ENCODE measurements around the gene DGKD.

DGKD gene

GRCh38 chr2:233429175-233429897, 75.0 kb downstream of the DGKD start:
- no peak for DNase-seq (ENCODE audit: low spot score)

- DNase-seq (ENCODE audit: low spot score), result no peak
Measured at GRCh38 chr2:233430081-233430480, 75.8 kb downstream of the DGKD start.

GRCh38 chr2:233430651-233431050, 76.4 kb downstream of the DGKD start:
- DNase-seq (ENCODE audit: low spot score), result no peak

GRCh38 chr2:233433029-233433428, 78.7 kb downstream of the DGKD start:
- no peak for DNase-seq (ENCODE audit: low spot score)

- no peak for DNase-seq (ENCODE audit: low spot score)
Measured at GRCh38 chr2:233433794-233434193, 79.5 kb downstream of the DGKD start.

- no peak for DNase-seq (ENCODE audit: low spot score)
Measured at GRCh38 chr2:233434666-233435330, 80.5 kb downstream of the DGKD start.

- no peak for DNase-seq (ENCODE audit: low spot score)
Measured at GRCh38 chr2:233435436-233436190, 81.3 kb downstream of the DGKD start.

- no peak for DNase-seq (ENCODE audit: low spot score)
Measured at GRCh38 chr2:233436191-233436581, 81.9 kb downstream of the DGKD start.

- DNase-seq (ENCODE audit: low spot score), result no peak
Measured at GRCh38 chr2:233436691-233437438, 82.6 kb downstream of the DGKD start.

GRCh38 chr2:233437439-233437955, 83.2 kb downstream of the DGKD start:
- DNase-seq (ENCODE audit: low spot score), result no peak

- no peak for DNase-seq (ENCODE audit: low spot score)
Measured at GRCh38 chr2:233438573-233439147, 84.4 kb downstream of the DGKD start.

- DNase-seq (ENCODE audit: low spot score), result peak; percentile 89
Measured at GRCh38 chr2:233439191-233439590, 84.9 kb downstream of the DGKD start.

- DNase-seq (ENCODE audit: low spot score), result no peak
Measured at GRCh38 chr2:233440314-233440713, 86.0 kb downstream of the DGKD start.

- no peak for DNase-seq (ENCODE audit: low spot score)
Measured at GRCh38 chr2:233440714-233441113, 86.4 kb downstream of the DGKD start.

GRCh38 chr2:233441161-233442027, 87.1 kb downstream of the DGKD start:
- no peak for DNase-seq (ENCODE audit: low spot score)

- no peak for DNase-seq (ENCODE audit: low spot score)
Measured at GRCh38 chr2:233442028-233442310, 87.7 kb downstream of the DGKD start.

- peak; percentile 87 for DNase-seq (ENCODE audit: low spot score)
Measured at GRCh38 chr2:233443511-233444183, 89.4 kb downstream of the DGKD start.

GRCh38 chr2:233444501-233444900, 90.2 kb downstream of the DGKD start:
- no peak for DNase-seq (ENCODE audit: low spot score)

- no peak for DNase-seq (ENCODE audit: low spot score)
Measured at GRCh38 chr2:233445152-233445830, 91.0 kb downstream of the DGKD start.

- DNase-seq (ENCODE audit: low spot score), result no peak
Measured at GRCh38 chr2:233446121-233446520, 91.8 kb downstream of the DGKD start.
